Osteocyte (in vitro differentiated cells): Measurements from ENCODE around the gene RNF103. TPM values are rescaled to one million over a fixed set of nuclear protein-coding genes. Genes with fewer than 3 reads are reported as not detected.

Experiments
- DNase-seq: peaks from one replicate; pipeline ENCODE4 v3.0.0; 2021; ENCODE audit warnings: mixed read lengths; ENCODE audit not compliant: unreplicated experiment; ENCODE audit errors: extremely low spot score
- H3K27ac Mint-ChIP-seq: one replicate; pipeline ENCODE4 v1.8.0; 2021; ENCODE audit warnings: mild to moderate bottlenecking, mixed read lengths; ENCODE audit not compliant: unreplicated experiment
- H3K27me3 Mint-ChIP-seq: one replicate; pipeline ENCODE4 v1.8.0; 2021; ENCODE audit warnings: mixed read lengths; ENCODE audit not compliant: unreplicated experiment
- H3K36me3 Mint-ChIP-seq: one replicate; pipeline ENCODE4 v1.8.0; 2021; ENCODE audit warnings: mixed read lengths; ENCODE audit not compliant: unreplicated experiment
- H3K4me1 Mint-ChIP-seq: one replicate; pipeline ENCODE4 v1.8.0; 2021; ENCODE audit warnings: mixed read lengths; ENCODE audit not compliant: unreplicated experiment
- H3K4me3 Mint-ChIP-seq: one replicate; pipeline ENCODE4 v1.8.0; 2021; ENCODE audit warnings: mild to moderate bottlenecking, moderate library complexity, mixed read lengths; ENCODE audit not compliant: unreplicated experiment
- H3K9me3 Mint-ChIP-seq: one replicate; pipeline ENCODE4 v1.8.0; 2021; ENCODE audit warnings: mixed read lengths; ENCODE audit not compliant: unreplicated experiment
- CTCF ChIP-seq: fragments of 200-600 bp; sonication (generic); IDR thresholded peaks from 2 replicates; pipeline ENCODE4 v1.5.0; 2021; ENCODE audit warnings: antibody characterized with exemption, mild to moderate bottlenecking, moderate library complexity
- total RNA-seq: library from RNA; stranded (reverse); gene quantifications from 2 replicates; pipeline ENCODE4 v1.2.1, GENCODE V29; 2021

Gene RNF103
- total RNA-seq, 1 donor from 2014 or later = 35.8 TPM

DNA sequence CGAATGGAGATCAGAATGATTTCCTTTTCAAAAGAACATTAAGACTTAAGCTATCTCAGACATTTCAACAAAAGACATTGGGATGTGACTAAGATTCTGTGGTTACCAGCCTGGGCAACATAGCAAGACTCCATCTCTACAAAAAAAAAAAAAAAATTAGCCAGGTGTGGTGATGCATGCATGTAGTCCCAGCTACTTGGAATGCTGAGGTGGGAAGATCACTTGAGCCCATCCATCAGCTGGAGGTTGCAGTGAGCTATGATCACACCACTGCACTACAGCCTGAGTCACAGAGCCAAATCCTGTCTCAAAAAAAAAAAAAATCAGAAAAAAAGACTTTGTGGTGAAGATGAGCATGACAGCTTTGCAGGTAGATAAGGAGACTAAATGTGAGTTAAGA is 12.8 kb downstream of the RNF103 start:
- no peak overlapping the region for H3K27ac Mint-ChIP-seq
- peaks cover 49% of the 10 kb centered on the region for H3K36me3 Mint-ChIP-seq
- no peak overlapping the region for H3K4me3 Mint-ChIP-seq
- no peaks in the 10 kb centered on the region for H3K27me3 Mint-ChIP-seq
- no peaks in the 10 kb centered on the region for H3K4me1 Mint-ChIP-seq
- H3K9me3 Mint-ChIP-seq = no peaks in the 10 kb centered on the region
- TF ChIP-seq CTCF = no peak
- DNase-seq = no peak

DNA sequence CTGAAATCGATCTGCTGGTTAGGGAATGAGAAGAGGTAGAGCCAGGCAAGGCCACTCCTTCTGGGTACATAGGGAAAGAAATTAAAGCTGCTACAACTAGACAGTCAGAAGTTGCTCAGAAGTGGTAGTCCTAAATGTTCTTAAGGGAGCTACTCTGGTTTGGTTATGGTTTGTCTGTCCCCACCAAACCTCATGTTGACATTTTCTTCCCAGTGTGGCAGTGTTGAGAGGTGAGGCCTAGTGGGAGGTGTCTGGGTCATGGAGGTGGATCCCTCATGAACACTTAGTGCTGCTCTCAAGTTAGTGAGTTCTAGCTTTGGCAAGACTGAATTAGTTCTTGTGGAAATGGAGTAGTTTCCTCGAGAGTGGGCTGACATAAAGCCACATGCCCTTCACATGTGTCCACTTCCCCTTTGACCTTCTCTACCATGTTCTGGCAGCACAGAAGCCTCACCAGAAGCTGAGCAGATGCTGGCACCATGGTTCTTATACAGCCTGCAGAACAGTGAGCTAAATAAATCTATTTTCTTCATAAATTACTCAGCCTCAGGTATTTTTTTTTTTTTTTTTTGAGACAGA is 14.7 kb downstream of the RNF103 start:
- no peak for TF ChIP-seq CTCF
- no peak overlapping the region for H3K27ac Mint-ChIP-seq
- DNase-seq = no peak
- H3K27me3 Mint-ChIP-seq = no peaks in the 10 kb centered on the region
- H3K4me1 Mint-ChIP-seq = no peaks in the 10 kb centered on the region
- H3K36me3 Mint-ChIP-seq = peaks cover 65% of the 10 kb centered on the region
- no peaks in the 10 kb centered on the region for H3K9me3 Mint-ChIP-seq
- H3K4me3 Mint-ChIP-seq = no peak overlapping the region

- Mint-ChIP-seq H3K4me1 (no peaks in the 10 kb centered on the region), H3K36me3 (peaks cover 50% of the 10 kb centered on the region), H3K9me3 (no peaks in the 10 kb centered on the region), H3K27me3 (no peaks in the 10 kb centered on the region), H3K27ac (no peak overlapping the region), H3K4me3 (no peak overlapping the region)
- no peak for TF ChIP-seq CTCF
- DNase-seq = no peak
Observed at GRCh38 chr2:86603905-86604304, 19.8 kb downstream of the RNF103 start.

DNA sequence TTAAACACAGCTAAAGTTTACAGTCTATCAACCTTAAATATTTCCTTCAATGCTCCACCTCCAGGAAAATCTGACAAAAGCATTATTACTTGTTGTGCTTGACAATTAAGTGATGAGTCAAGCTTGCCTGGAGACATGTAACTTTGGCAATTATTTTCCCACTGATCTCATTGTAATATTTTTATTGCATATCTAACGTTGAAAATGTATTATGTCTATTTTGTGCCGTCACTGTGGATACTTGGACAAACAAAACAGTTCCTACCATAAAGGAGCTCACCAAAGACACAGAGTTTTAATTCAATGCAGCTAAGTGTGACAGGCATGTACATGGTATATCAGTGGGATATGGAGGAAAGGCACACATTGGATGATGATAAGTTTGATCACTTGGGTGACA is 24.7 kb downstream of the RNF103 start:
- peaks cover 15% of the 10 kb centered on the region for H3K36me3 Mint-ChIP-seq
- no peaks in the 10 kb centered on the region for H3K4me1 Mint-ChIP-seq

DNA sequence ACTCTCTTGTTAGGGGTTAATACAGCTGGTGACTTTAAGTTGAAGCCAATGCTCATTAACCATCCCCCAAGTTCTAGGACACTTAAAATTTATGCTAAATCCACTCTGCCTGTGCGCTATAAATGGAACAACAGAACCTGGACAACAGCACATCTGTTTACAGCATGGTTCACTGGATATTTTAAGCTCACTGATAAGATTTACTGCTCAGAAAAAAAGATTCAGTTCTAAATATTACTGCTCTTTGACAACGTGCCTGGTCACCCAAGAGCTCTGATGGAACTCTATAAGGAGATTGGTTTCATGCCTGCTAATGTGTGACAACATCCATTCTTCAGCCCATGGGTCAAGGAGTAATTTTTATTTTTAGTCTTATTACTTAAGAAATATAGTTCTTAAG is 27.5 kb downstream of the RNF103 start:
- TF ChIP-seq CTCF = no peak
- H3K9me3 Mint-ChIP-seq = peaks cover 2% of the 10 kb centered on the region
- no peaks in the 10 kb centered on the region for H3K4me1 Mint-ChIP-seq
- H3K4me3 Mint-ChIP-seq = no peak overlapping the region
- peaks cover 18% of the 10 kb centered on the region for H3K27me3 Mint-ChIP-seq
- H3K36me3 Mint-ChIP-seq = no peaks in the 10 kb centered on the region
- H3K27ac Mint-ChIP-seq = no peak overlapping the region
- DNase-seq = no peak

More for the DNA sequence above, 24.7 kb downstream of the RNF103 start:
- no peak for DNase-seq
- H3K4me3 Mint-ChIP-seq = no peak overlapping the region
- H3K9me3 Mint-ChIP-seq = no peaks in the 10 kb centered on the region
- H3K27me3 Mint-ChIP-seq = peaks cover 5% of the 10 kb centered on the region
- TF ChIP-seq CTCF = no peak
- no peak overlapping the region for H3K27ac Mint-ChIP-seq
